GM12874 (cell line): ENCODE measurements around the gene SLU7.

Source experiments
- CTCF ChIP-seq: IDR thresholded peaks from 2 replicates; pipeline ENCODE4 v1.5.1; 2011; ENCODE audit warnings: low read depth, mild to moderate bottlenecking, control low read depth, low read length, moderate library complexity; ENCODE audit not compliant: insufficient read depth

Gene SLU7

GRCh38 chr5:160456480-160457177 is 37.7 kb upstream of the SLU7 start:
- TF ChIP-seq CTCF: no peak

- no peak for TF ChIP-seq CTCF
Measured at GRCh38 chr5:160455600-160455999, 36.7 kb upstream of the SLU7 start.

- TF ChIP-seq CTCF: no peak
Measured at GRCh38 chr5:160453751-160454150, 34.9 kb upstream of the SLU7 start.

- no peak for TF ChIP-seq CTCF
Measured at GRCh38 chr5:160452795-160453194, 33.9 kb upstream of the SLU7 start.

GRCh38 chr5:160452036-160452435 is 33.2 kb upstream of the SLU7 start:
- no peak for TF ChIP-seq CTCF

- TF ChIP-seq CTCF: no peak
Measured at GRCh38 chr5:160451281-160451680, 32.4 kb upstream of the SLU7 start.

- TF ChIP-seq CTCF: no peak
Measured at GRCh38 chr5:160450164-160450932, 31.5 kb upstream of the SLU7 start.
